ENCODE results near the gene BLZF1. TPM values are rescaled to one million over a fixed set of nuclear protein-coding genes. Genes with fewer than 3 reads are reported as not detected.
"Not testable (repeated sequence)": the region's sequence is repeated elsewhere in the genome, so short reads cannot be mapped to it uniquely, and the experiment has no call there.

The BLZF1 gene
- total and polyA plus RNA-seq, 9 donors, result 12.7 to 21.4 (median 17.1) TPM

GRCh38 chr1:169329383-169329782 lies 38.6 kb upstream of the BLZF1 start:
- H3K9me3 ChIP-seq (replicated peaks; ENCODE audit: control insufficient read depth, low read depth, low read length), result peaks cover 5% of the 10 kb centered on the region
- no peaks in the 10 kb centered on the region for H3K36me3 ChIP-seq (ENCODE audit: control insufficient read depth, insufficient read depth, low read length)
- no CpG with 5 or more reads among the region's 1 CpG for WGBS (ENCODE audit: insufficient coverage)
- H3K4me1 ChIP-seq (ENCODE audit: control insufficient read depth, insufficient read depth, low read length), result no peaks in the 10 kb centered on the region
- H3K27me3 ChIP-seq (ENCODE audit: control insufficient read depth, insufficient read depth, low read length), result no peaks in the 10 kb centered on the region
- no peak overlapping the region for H3K27ac ChIP-seq (ENCODE audit: low read length)
- H3K4me3 ChIP-seq (ENCODE audit: low read length), result no peak overlapping the region
- DNase-seq, result no peak

GRCh38 chr1:169330927-169331326 lies 37.1 kb upstream of the BLZF1 start:
- no peaks in the 10 kb centered on the region for H3K4me1 ChIP-seq (ENCODE audit: control insufficient read depth, insufficient read depth, low read length)
- H3K9me3 ChIP-seq (replicated peaks; ENCODE audit: control insufficient read depth, low read depth, low read length), result peaks cover 5% of the 10 kb centered on the region
- no peaks in the 10 kb centered on the region for H3K27me3 ChIP-seq (ENCODE audit: control insufficient read depth, insufficient read depth, low read length)
- H3K36me3 ChIP-seq (ENCODE audit: control insufficient read depth, insufficient read depth, low read length), result no peaks in the 10 kb centered on the region
- DNase-seq, result no peak
- H3K4me3 ChIP-seq (ENCODE audit: low read length), result no peak overlapping the region
- no CpG with 5 or more reads among the region's 2 CpGs for WGBS (ENCODE audit: insufficient coverage)
- no peak overlapping the region for H3K27ac ChIP-seq (ENCODE audit: low read length)

- H3K4me3 ChIP-seq (ENCODE audit: low read length); H3K9me3 ChIP-seq (replicated peaks; ENCODE audit: control insufficient read depth, low read depth, low read length); H3K27me3 ChIP-seq (ENCODE audit: control insufficient read depth, insufficient read depth, low read length); H3K4me1 ChIP-seq (ENCODE audit: control insufficient read depth, insufficient read depth, low read length); H3K36me3 ChIP-seq (ENCODE audit: control insufficient read depth, insufficient read depth, low read length); DNase-seq; H3K27ac ChIP-seq (ENCODE audit: low read length): not testable (repeated sequence)
- no CpG with 5 or more reads among the region's 3 CpGs for WGBS (ENCODE audit: insufficient coverage)
Observed at GRCh38 chr1:169334727-169335126, 33.3 kb upstream of the BLZF1 start.

- DNase-seq; H3K27ac ChIP-seq (ENCODE audit: low read length); H3K36me3 ChIP-seq (ENCODE audit: control insufficient read depth, insufficient read depth, low read length); H3K4me1 ChIP-seq (ENCODE audit: control insufficient read depth, insufficient read depth, low read length); H3K9me3 ChIP-seq (replicated peaks; ENCODE audit: control insufficient read depth, low read depth, low read length); H3K27me3 ChIP-seq (ENCODE audit: control insufficient read depth, insufficient read depth, low read length); H3K4me3 ChIP-seq (ENCODE audit: low read length): not testable (repeated sequence)
- WGBS (ENCODE audit: insufficient coverage), result 96% methylated on average over 30 of the region's 35 CpGs
Observed at GRCh38 chr1:169336947-169337715, 30.9 kb upstream of the BLZF1 start.

GRCh38 chr1:169338617-169339016 lies 29.4 kb upstream of the BLZF1 start:
- H3K9me3 ChIP-seq (replicated peaks; ENCODE audit: control insufficient read depth, low read depth, low read length), result no peaks in the 10 kb centered on the region
- no peak overlapping the region for H3K4me3 ChIP-seq (ENCODE audit: low read length)
- no peaks in the 10 kb centered on the region for H3K27me3 ChIP-seq (ENCODE audit: control insufficient read depth, insufficient read depth, low read length)
- H3K4me1 ChIP-seq (ENCODE audit: control insufficient read depth, insufficient read depth, low read length), result no peaks in the 10 kb centered on the region
- no peak overlapping the region for H3K27ac ChIP-seq (ENCODE audit: low read length)
- no CpG with 5 or more reads among the region's 2 CpGs for WGBS (ENCODE audit: insufficient coverage)
- no peak for DNase-seq
- no peaks in the 10 kb centered on the region for H3K36me3 ChIP-seq (ENCODE audit: control insufficient read depth, insufficient read depth, low read length)

GRCh38 chr1:169339773-169340172 lies 28.2 kb upstream of the BLZF1 start:
- Histone ChIP-seq H3K27me3 (ENCODE audit: control insufficient read depth, insufficient read depth, low read length) (no peaks in the 10 kb centered on the region), H3K27ac (ENCODE audit: low read length) (no peak overlapping the region), H3K36me3 (ENCODE audit: control insufficient read depth, insufficient read depth, low read length) (no peaks in the 10 kb centered on the region), H3K4me3 (ENCODE audit: low read length) (no peak overlapping the region), H3K9me3 (replicated peaks; ENCODE audit: control insufficient read depth, low read depth, low read length) (no peaks in the 10 kb centered on the region), H3K4me1 (ENCODE audit: control insufficient read depth, insufficient read depth, low read length) (no peaks in the 10 kb centered on the region)
- DNase-seq, result no peak

GRCh38 chr1:169340882-169341281 lies 27.1 kb upstream of the BLZF1 start:
- Histone ChIP-seq H3K4me3 (ENCODE audit: low read length) (no peak overlapping the region), H3K9me3 (replicated peaks; ENCODE audit: control insufficient read depth, low read depth, low read length) (no peaks in the 10 kb centered on the region), H3K27ac (ENCODE audit: low read length) (no peak overlapping the region), H3K4me1 (ENCODE audit: control insufficient read depth, insufficient read depth, low read length) (no peaks in the 10 kb centered on the region), H3K36me3 (ENCODE audit: control insufficient read depth, insufficient read depth, low read length) (no peaks in the 10 kb centered on the region), H3K27me3 (ENCODE audit: control insufficient read depth, insufficient read depth, low read length) (no peaks in the 10 kb centered on the region)
- DNase-seq, result no peak
- WGBS (ENCODE audit: insufficient coverage), result 96% methylated on average over 3 of the region's 5 CpGs

- not testable (repeated sequence) for H3K9me3 ChIP-seq (replicated peaks; ENCODE audit: control insufficient read depth, low read depth, low read length); H3K27ac ChIP-seq (ENCODE audit: low read length); H3K27me3 ChIP-seq (ENCODE audit: control insufficient read depth, insufficient read depth, low read length); H3K4me1 ChIP-seq (ENCODE audit: control insufficient read depth, insufficient read depth, low read length); H3K4me3 ChIP-seq (ENCODE audit: low read length); DNase-seq; H3K36me3 ChIP-seq (ENCODE audit: control insufficient read depth, insufficient read depth, low read length)
- WGBS (ENCODE audit: insufficient coverage), result no CpG with 5 or more reads among the region's 3 CpGs
Observed at GRCh38 chr1:169342096-169342495, 25.9 kb upstream of the BLZF1 start.

- no peak for DNase-seq
- H3K27ac ChIP-seq (ENCODE audit: low read length), result no peak overlapping the region
- no peak overlapping the region for H3K4me3 ChIP-seq (ENCODE audit: low read length)
- WGBS (ENCODE audit: insufficient coverage), result 100% methylated on average over 1 of the region's 1 CpG
- no peaks in the 10 kb centered on the region for H3K36me3 ChIP-seq (ENCODE audit: control insufficient read depth, insufficient read depth, low read length)
- no peaks in the 10 kb centered on the region for H3K9me3 ChIP-seq (replicated peaks; ENCODE audit: control insufficient read depth, low read depth, low read length)
- no peaks in the 10 kb centered on the region for H3K4me1 ChIP-seq (ENCODE audit: control insufficient read depth, insufficient read depth, low read length)
- H3K27me3 ChIP-seq (ENCODE audit: control insufficient read depth, insufficient read depth, low read length), result no peaks in the 10 kb centered on the region
Observed at GRCh38 chr1:169345511-169345910, 22.5 kb upstream of the BLZF1 start.

- no peak overlapping the region for H3K27ac ChIP-seq (ENCODE audit: low read length)
- no peak overlapping the region for H3K4me3 ChIP-seq (ENCODE audit: low read length)
- H3K4me1 ChIP-seq (ENCODE audit: control insufficient read depth, insufficient read depth, low read length), result no peaks in the 10 kb centered on the region
- DNase-seq, result no peak
- H3K36me3 ChIP-seq (ENCODE audit: control insufficient read depth, insufficient read depth, low read length), result no peaks in the 10 kb centered on the region
- no peaks in the 10 kb centered on the region for H3K27me3 ChIP-seq (ENCODE audit: control insufficient read depth, insufficient read depth, low read length)
- 91% methylated on average over 3 of the region's 3 CpGs for WGBS (ENCODE audit: insufficient coverage)
- H3K9me3 ChIP-seq (replicated peaks; ENCODE audit: control insufficient read depth, low read depth, low read length), result no peaks in the 10 kb centered on the region
Observed at GRCh38 chr1:169346036-169346589, 21.9 kb upstream of the BLZF1 start.
